SK-N-SH treated with all-trans-retinoic acid at 6 μM for 48 hours (cell line): Measurements from ENCODE around the gene AFG3L2.

ENCODE experiments used
- ARNTL ChIP-seq: fragments of 450-650 bp; formaldehyde crosslinking; IDR thresholded peaks from 2 replicates; pipeline ENCODE4 v1.5.0; 2020; ENCODE audit warnings: low read depth, mild to moderate bottlenecking, moderate library complexity, borderline replicate concordance
- CREB5 ChIP-seq: fragments of 250-450 bp; sonication (Bioruptor Pico); IDR thresholded peaks from 2 replicates; pipeline ENCODE4 v1.5.1; 2020; ENCODE audit warnings: low read depth, mild to moderate bottlenecking, moderate library complexity
- GLIS3 ChIP-seq: fragments of 250-450 bp; sonication (Bioruptor Pico); IDR thresholded peaks from 2 replicates; pipeline ENCODE4 v1.5.0; 2020; ENCODE audit warnings: mild to moderate bottlenecking, moderate library complexity
- ISL1 ChIP-seq: fragments of 250-450 bp; sonication (Bioruptor Pico); IDR thresholded peaks from 2 replicates; pipeline ENCODE4 v2.1.2; 2022; ENCODE audit warnings: mild to moderate bottlenecking, moderate library complexity
- PATZ1 ChIP-seq: fragments of 250-450 bp; sonication (Bioruptor Pico); IDR thresholded peaks from 2 replicates; pipeline ENCODE4 v1.8.0; 2020; ENCODE audit warnings: mild to moderate bottlenecking, moderate library complexity, borderline replicate concordance
- RARB ChIP-seq: fragments of 250-450 bp; sonication (Bioruptor Pico); IDR thresholded peaks from 2 replicates; pipeline ENCODE4 v1.8.0; 2021; ENCODE audit warnings: mild to moderate bottlenecking, moderate library complexity
- TCF4 ChIP-seq: fragments of 250-450 bp; sonication (Bioruptor Pico); IDR thresholded peaks from 2 replicates; pipeline ENCODE4 v1.8.0; 2021; ENCODE audit warnings: mild to moderate bottlenecking, moderate library complexity, borderline replicate concordance
- ZFP3 ChIP-seq: fragments of 250-450 bp; sonication (Bioruptor Pico); IDR thresholded peaks from 2 replicates; pipeline ENCODE4 v1.5.0; 2020; ENCODE audit warnings: mild to moderate bottlenecking, moderate library complexity
- ZFP30 ChIP-seq: fragments of 450-650 bp; formaldehyde crosslinking; IDR thresholded peaks from 2 replicates; pipeline ENCODE4 v1.5.0; 2022; ENCODE audit warnings: mild to moderate bottlenecking, moderate library complexity

- TF ChIP-seq ZFP30 (CRISPR knock-in tag) (no peak), PATZ1 (CRISPR knock-in tag) (no peak), ISL1 (CRISPR knock-in tag) (no peak), RARB (no peak), GLIS3 (CRISPR knock-in tag) (no peak), ARNTL (CRISPR knock-in tag) (no peak), ZFP3 (CRISPR knock-in tag) (no peak), CREB5 (CRISPR knock-in tag) (no peak), TCF4 (CRISPR knock-in tag) (no peak)
Measured at GRCh38 chr18:12287684-12288402, 89.2 kb downstream of the AFG3L2 start.
